Measurements from ENCODE around the gene P2RX3. TPM values are rescaled to one million over a fixed set of nuclear protein-coding genes. Genes with fewer than 3 reads are reported as not detected.

Gene P2RX3
- total RNA-seq, 2 donors from 2014 or later = not detected

GRCh38 chr11:57418131-57418530 is 80.0 kb downstream of the P2RX3 start:
- H3K36me3 ChIP-seq (ENCODE audit: control insufficient read depth, insufficient read depth, low read length) = peaks cover 8% of the 10 kb centered on the region
- no peaks in the 10 kb centered on the region for H3K9me3 Mint-ChIP-seq
- no peak overlapping the region for H3K4me3 Mint-ChIP-seq
- no peaks in the 10 kb centered on the region for H3K4me1 Mint-ChIP-seq
- no peak overlapping the region for H3K9ac ChIP-seq (ENCODE audit: extremely low read depth, low read length, poor library complexity, severe bottlenecking)
- no peak for DNase-seq
- H3K27ac ChIP-seq (ENCODE audit: low read depth, low read length) = no peak overlapping the region
- peaks cover 36% of the 10 kb centered on the region for H3K36me3 Mint-ChIP-seq (ENCODE audit: low read depth)
- H3K27ac Mint-ChIP-seq = no peak overlapping the region
- H3K27me3 Mint-ChIP-seq (ENCODE audit: insufficient read depth) = no peaks in the 10 kb centered on the region
- no peaks in the 10 kb centered on the region for H3K4me1 ChIP-seq (ENCODE audit: control insufficient read depth, insufficient read depth, low read length)
- no peak for TF ChIP-seq CTCF (conservative IDR thresholded peaks at IDR 0.05)
- H3K9me3 ChIP-seq (ENCODE audit: control insufficient read depth, low read length) = no peaks in the 10 kb centered on the region
- no peaks in the 10 kb centered on the region for H3K27me3 ChIP-seq (ENCODE audit: control insufficient read depth, insufficient read depth, low read length, poor library complexity, severe bottlenecking)
- H3K4me3 ChIP-seq (ENCODE audit: low read length) = no peak overlapping the region

GRCh38 chr11:57419146-57419545 is 81.0 kb downstream of the P2RX3 start:
- H3K27me3 ChIP-seq (ENCODE audit: control insufficient read depth, insufficient read depth, low read length, poor library complexity, severe bottlenecking) = no peaks in the 10 kb centered on the region
- Mint-ChIP-seq H3K27me3 (ENCODE audit: insufficient read depth) (no peaks in the 10 kb centered on the region), H3K9me3 (no peaks in the 10 kb centered on the region), H3K4me3 (no peak overlapping the region), H3K36me3 (ENCODE audit: low read depth) (peaks cover 27% of the 10 kb centered on the region), H3K4me1 (no peaks in the 10 kb centered on the region), H3K27ac (no peak overlapping the region)
- no peaks in the 10 kb centered on the region for H3K4me1 ChIP-seq (ENCODE audit: control insufficient read depth, insufficient read depth, low read length)
- no peaks in the 10 kb centered on the region for H3K9me3 ChIP-seq (ENCODE audit: control insufficient read depth, low read length)
- no peak overlapping the region for H3K9ac ChIP-seq (ENCODE audit: extremely low read depth, low read length, poor library complexity, severe bottlenecking)
- peaks cover 8% of the 10 kb centered on the region for H3K36me3 ChIP-seq (ENCODE audit: control insufficient read depth, insufficient read depth, low read length)
- no peak for TF ChIP-seq CTCF (conservative IDR thresholded peaks at IDR 0.05)
- H3K27ac ChIP-seq (ENCODE audit: low read depth, low read length) = no peak overlapping the region
- DNase-seq = no peak
- H3K4me3 ChIP-seq (ENCODE audit: low read length) = no peak overlapping the region
- WGBS, 2 experiments (ENCODE audit: insufficient coverage in 1 of 2, insufficient read length in 1 of 2) = 91 to 100% methylated on average over 1 to 3 of the region's 3 CpGs

GRCh38 chr11:57421066-57421465 is 82.9 kb downstream of the P2RX3 start:
- Mint-ChIP-seq H3K36me3 (ENCODE audit: low read depth) (peaks cover 20% of the 10 kb centered on the region), H3K4me3 (no peak overlapping the region), H3K27me3 (ENCODE audit: insufficient read depth) (peaks cover 3% of the 10 kb centered on the region), H3K27ac (no peak overlapping the region), H3K4me1 (peaks cover 8% of the 10 kb centered on the region), H3K9me3 (no peaks in the 10 kb centered on the region)
- H3K9ac ChIP-seq (ENCODE audit: extremely low read depth, low read length, poor library complexity, severe bottlenecking) = no peak overlapping the region
- DNase-seq = no peak
- peaks cover 5% of the 10 kb centered on the region for H3K27me3 ChIP-seq (ENCODE audit: control insufficient read depth, insufficient read depth, low read length, poor library complexity, severe bottlenecking)
- H3K4me1 ChIP-seq (ENCODE audit: control insufficient read depth, insufficient read depth, low read length) = peaks cover 2% of the 10 kb centered on the region
- H3K36me3 ChIP-seq (ENCODE audit: control insufficient read depth, insufficient read depth, low read length) = peaks cover 8% of the 10 kb centered on the region
- no peak for TF ChIP-seq CTCF (conservative IDR thresholded peaks at IDR 0.05)
- no peak overlapping the region for H3K4me3 ChIP-seq (ENCODE audit: low read length)
- WGBS, 2 experiments (ENCODE audit: insufficient coverage in 1 of 2, insufficient read length in 1 of 2) = 97 to 100% methylated on average over 1 to 4 of the region's 4 CpGs
- H3K27ac ChIP-seq (ENCODE audit: low read depth, low read length) = no peak overlapping the region
- H3K9me3 ChIP-seq (ENCODE audit: control insufficient read depth, low read length) = no peaks in the 10 kb centered on the region

All from endodermal cell (in vitro differentiated cells).